Liver (tissue), 9 donors: ENCODE measurements around the gene SNRNP48. TPM values are rescaled to one million over a fixed set of nuclear protein-coding genes. Genes with fewer than 3 reads are reported as not detected.

Experiments
- DNase-seq: peaks from one replicate; pipeline ENCODE4 v3.0.0-alpha.2; 2017; ENCODE audit warnings: low spot score
- H3K27ac ChIP-seq, 2 donors: one replicate each; pipeline ENCODE4 v1.7.0; 2013; ENCODE audit warnings: inconsistent platforms in 2 of 2, low read length in 2 of 2, control low read depth in 1 of 2, low read depth in 1 of 2, mild to moderate bottlenecking in 1 of 2
- H3K27me3 ChIP-seq, 4 donors: one replicate each; pipeline versions ENCODE4 v1.6.1 to v1.7.0; 2013; ENCODE audit warnings: low read length in 3 of 4, inconsistent platforms in 1 of 4, mild to moderate bottlenecking in 1 of 4, moderate library complexity in 1 of 4; ENCODE audit not compliant: control insufficient read depth in 4 of 4, insufficient read depth in 4 of 4
- H3K36me3 ChIP-seq, 4 donors: one replicate each; pipeline versions ENCODE4 v1.6.1 to v1.7.0; 2013; ENCODE audit warnings: low read length in 3 of 4, mild to moderate bottlenecking in 3 of 4, low read depth in 1 of 4, moderate library complexity in 1 of 4; ENCODE audit not compliant: control insufficient read depth in 4 of 4, insufficient read depth in 3 of 4
- H3K4me1 ChIP-seq, 4 donors: one replicate each; pipeline versions ENCODE4 v1.6.1 to v1.7.0; 2013; ENCODE audit warnings: low read length in 3 of 4, mild to moderate bottlenecking in 3 of 4, moderate library complexity in 1 of 4; ENCODE audit not compliant: control insufficient read depth in 4 of 4, insufficient read depth in 4 of 4
- H3K4me3 ChIP-seq, 3 donors: one replicate each; pipeline versions ENCODE4 v1.6.1 to v1.7.0; 2013; ENCODE audit warnings: low read length in 3 of 3, control low read depth in 1 of 3, low read depth in 1 of 3, mild to moderate bottlenecking in 1 of 3
- H3K9ac ChIP-seq, 2 donors: one replicate each; pipeline ENCODE4 v1.7.0; 2013; ENCODE audit warnings: low read length in 2 of 2, mild to moderate bottlenecking in 2 of 2, moderate library complexity in 2 of 2, control low read depth in 1 of 2, low read depth in 1 of 2
- H3K9me3 ChIP-seq, 4 donors: one replicate each; pipeline versions ENCODE4 v1.6.1 to v1.7.0; 2013; ENCODE audit warnings: low read length in 3 of 4; ENCODE audit not compliant: control insufficient read depth in 4 of 4
- ATF3 ChIP-seq: IDR thresholded peaks from 2 replicates; pipeline ENCODE4 v1.6.1; 2016; ENCODE audit warnings: antibody characterized with exemption
- EGR1 ChIP-seq, 2 donors: IDR thresholded peaks; 2 replicates each; pipeline ENCODE4 v1.6.1; 2016 to 2018; ENCODE audit warnings: antibody characterized with exemption in 2 of 2, low read depth in 2 of 2
- FOXA1 ChIP-seq: IDR thresholded peaks from 2 replicates; pipeline ENCODE4 v1.6.1; 2016; ENCODE audit warnings: antibody characterized with exemption
- GABPA ChIP-seq, 2 donors: IDR thresholded peaks in 1 of 2; conservative IDR thresholded peaks in 1 of 2; 2 replicates each; pipeline ENCODE4 v1.6.1; 2016; ENCODE audit warnings: antibody characterized with exemption in 2 of 2, mild to moderate bottlenecking in 1 of 2, moderate library complexity in 1 of 2
- HNF4A ChIP-seq, 2 donors: conservative IDR thresholded peaks; 2 replicates each; pipeline ENCODE4 v1.6.1; 2016; ENCODE audit warnings: antibody characterized with exemption in 2 of 2, mild to moderate bottlenecking in 2 of 2
- HNF4G ChIP-seq: IDR thresholded peaks from 2 replicates; pipeline ENCODE4 v1.6.1; 2016; ENCODE audit warnings: antibody characterized with exemption
- JUND ChIP-seq, 2 donors: IDR thresholded peaks; 2 replicates each; pipeline ENCODE4 v1.6.1; 2016; ENCODE audit warnings: antibody characterized with exemption in 2 of 2
- MAX ChIP-seq: IDR thresholded peaks from 2 replicates; pipeline ENCODE4 v1.6.1; 2016; ENCODE audit warnings: antibody characterized with exemption
- NR2F2 ChIP-seq: IDR thresholded peaks from 2 replicates; pipeline ENCODE4 v1.6.1; 2016; ENCODE audit warnings: antibody characterized with exemption
- RAD21 ChIP-seq, 2 donors: IDR thresholded peaks; 2 replicates each; pipeline ENCODE4 v1.6.1; 2016; ENCODE audit warnings: antibody characterized with exemption in 2 of 2, mild to moderate bottlenecking in 2 of 2
- REST ChIP-seq: IDR thresholded peaks from 2 replicates; pipeline ENCODE4 v1.6.1; 2016; ENCODE audit warnings: antibody characterized with exemption, mild to moderate bottlenecking
- RXRA ChIP-seq, 2 donors: IDR thresholded peaks; 2 replicates each; pipeline ENCODE4 v1.6.1; 2017 to 2018; ENCODE audit warnings: antibody characterized with exemption in 2 of 2, mild to moderate bottlenecking in 1 of 2
- SP1 ChIP-seq: IDR thresholded peaks from 2 replicates; pipeline ENCODE4 v1.6.1; 2018; ENCODE audit warnings: antibody characterized with exemption, mild to moderate bottlenecking
- TAF1 ChIP-seq: conservative IDR thresholded peaks from 2 replicates; pipeline ENCODE4 v1.6.1; 2016; ENCODE audit warnings: antibody characterized with exemption, mild to moderate bottlenecking
- YY1 ChIP-seq: IDR thresholded peaks from 2 replicates; pipeline ENCODE4 v1.6.1; 2016; ENCODE audit warnings: antibody characterized with exemption, mild to moderate bottlenecking
- ZBTB33 ChIP-seq: IDR thresholded peaks from 2 replicates; pipeline ENCODE4 v1.6.1; 2016; ENCODE audit warnings: antibody characterized with exemption
- WGBS: extraction: QIAGEN DNeasy Blood & Tissue Kit; methylation state at CpG from one replicate; pipeline ENCODE4 v1.1.7; 2013; 5-methylcytosine and 5-hydroxymethylcytosine counted together
- polyA plus RNA-seq, 2 donors: library from polyadenylated mRNA; stranded (reverse) in 1 of 2; unstranded in 1 of 2; fragments of 200-250 nt in 1 of 2; fragments of >200 nt in 1 of 2; fragmentation: Nextera tagmentation in 1 of 2; extraction: Ambion mirVana in 1 of 2; gene quantifications; one replicate each; pipeline versions ENCODE4 v1.2.1 to v1.2.3, GENCODE V29; 2013 to 2015
- total RNA-seq, 2 donors: library from RNA; depleted of rRNA; stranded (reverse); fragments of >200 nt; gene quantifications; one replicate each; pipeline ENCODE4 v1.2.3, GENCODE V29; 2014
- donor health status: healthy.
- donor health status: healthy.
- donor health status: healthy.
- donor health status: healthy.
- donor health status: healthy.

SNRNP48 gene
- total and polyA plus RNA-seq, 4 donors: 5.0 to 9.7 (median 8.4) TPM

GRCh38 chr6:7562769-7563168, 27.2 kb upstream of the SNRNP48 start:
- Histone ChIP-seq H3K4me1 (peaks cover 2 to 45% (median 27%) of the 10 kb centered on the region in 4 donors), H3K9ac (no peak overlapping the region), H3K27me3 (no peaks in the 10 kb centered on the region), H3K4me3 (no peak overlapping the region), H3K9me3 (no peaks in the 10 kb centered on the region), H3K27ac (no peak overlapping the region), H3K36me3 (peaks cover 4 to 42% (median 34%) of the 10 kb centered on the region in 4 donors)
- WGBS: 85% methylated on average over 4 of the region's 4 CpGs
- no peak for TF ChIP-seq RXRA (IDR thresholded peaks at IDR 0.05)
- TF ChIP-seq JUND (IDR thresholded peaks at IDR 0.05): no peak
- no peak for TF ChIP-seq RAD21 (IDR thresholded peaks at IDR 0.05)
- no peak for TF ChIP-seq MAX
- no peak for TF ChIP-seq YY1
- TF ChIP-seq FOXA1: no peak
- no peak for TF ChIP-seq ZBTB33
- no peak for TF ChIP-seq GABPA (IDR thresholded peaks at IDR 0.05 in 1 of 2, conservative IDR thresholded peaks at IDR 0.05 in 1 of 2)
- no peak for TF ChIP-seq EGR1 (IDR thresholded peaks at IDR 0.05; ENCODE audit: low read depth in 2 of 2)
- TF ChIP-seq REST: no peak
- no peak for TF ChIP-seq NR2F2
- TF ChIP-seq HNF4A (conservative IDR thresholded peaks at IDR 0.05): no peak
- no peak for TF ChIP-seq TAF1
- no peak for TF ChIP-seq ATF3
- no peak for TF ChIP-seq HNF4G
- no peak for TF ChIP-seq SP1
- DNase-seq: no peak

- no peak overlapping the region for H3K27ac ChIP-seq
- no peak for DNase-seq
- no peaks in the 10 kb centered on the region for H3K27me3 ChIP-seq
- no peak overlapping the region for H3K4me3 ChIP-seq
- 92% methylated on average over 2 of the region's 2 CpGs for WGBS
- H3K4me1 ChIP-seq: peaks cover 0 to 17% (median 10%) of the 10 kb centered on the region in 4 donors
- no peaks in the 10 kb centered on the region for H3K9me3 ChIP-seq
- H3K36me3 ChIP-seq: peaks cover 7 to 72% (median 60%) of the 10 kb centered on the region in 4 donors
- H3K9ac ChIP-seq: no peak overlapping the region
- no peak for TF ChIP-seq EGR1 (IDR thresholded peaks at IDR 0.05; ENCODE audit: low read depth in 2 of 2)
- TF ChIP-seq RXRA (IDR thresholded peaks at IDR 0.05): no peak
- no peak for TF ChIP-seq RAD21 (IDR thresholded peaks at IDR 0.05)
- TF ChIP-seq ATF3: no peak
- TF ChIP-seq REST: no peak
- no peak for TF ChIP-seq GABPA (IDR thresholded peaks at IDR 0.05 in 1 of 2, conservative IDR thresholded peaks at IDR 0.05 in 1 of 2)
- no peak for TF ChIP-seq HNF4A (conservative IDR thresholded peaks at IDR 0.05)
- no peak for TF ChIP-seq NR2F2
- no peak for TF ChIP-seq YY1
Measured at GRCh38 chr6:7566107-7566506, 23.9 kb upstream of the SNRNP48 start.
